Measurements from ENCODE around the gene CAMKK2. TPM values are rescaled to one million over a fixed set of nuclear protein-coding genes. Genes with fewer than 3 reads are reported as not detected.

CAMKK2 gene
- polyA plus RNA-seq, 1 donor from 2014 or later, result 29.2 TPM

GRCh38 chr12:121218588-121219352 lies 77.7 kb downstream of the CAMKK2 start:
- H3K4me3 ChIP-seq (ENCODE audit: low read length), result no peak overlapping the region
- H3K9me3 ChIP-seq (ENCODE audit: low read length), result no peaks in the 10 kb centered on the region
- no peak overlapping the region for H2AFZ ChIP-seq (ENCODE audit: low read depth, low read length)
- H3K9ac ChIP-seq (ENCODE audit: low read length), result no peak overlapping the region
- H3K27me3 ChIP-seq (ENCODE audit: insufficient read depth, low read depth, low read length), result no peaks in the 10 kb centered on the region
- H3K9me2 ChIP-seq (ENCODE audit: insufficient read depth, low read length), result no peaks in the 10 kb centered on the region
- no peak overlapping the region for H3K27ac ChIP-seq (ENCODE audit: low read length)
- H3K4me2 ChIP-seq (ENCODE audit: low read length), result no peak overlapping the region
- no peaks in the 10 kb centered on the region for H3K79me2 ChIP-seq (replicated peaks; ENCODE audit: insufficient read depth, low read length)
- no peaks in the 10 kb centered on the region for H4K20me1 ChIP-seq (ENCODE audit: insufficient read depth)
- no peaks in the 10 kb centered on the region for H3K36me3 ChIP-seq (ENCODE audit: insufficient read depth, low read length)
- TF ChIP-seq SMC3 (conservative IDR thresholded peaks at IDR 0.05; ENCODE audit: poor library complexity), result no peak
- TF ChIP-seq POLR2AphosphoS5 (IDR thresholded peaks at IDR 0.05), result no peak
- TF ChIP-seq REST (IDR thresholded peaks at IDR 0.05; ENCODE audit: borderline replicate concordance), result no peak
- no peak for TF ChIP-seq EP300 (conservative IDR thresholded peaks at IDR 0.05; ENCODE audit: poor library complexity, severe bottlenecking)
- no peak for TF ChIP-seq MXI1 (conservative IDR thresholded peaks at IDR 0.05; ENCODE audit: poor library complexity, severe bottlenecking)
- no peak for TF ChIP-seq CTCF (IDR thresholded peaks at IDR 0.05; ENCODE audit: poor library complexity, severe bottlenecking)
- TF ChIP-seq TAF1 (IDR thresholded peaks at IDR 0.05; ENCODE audit: low read depth), result no peak
- TF ChIP-seq EZH2 (IDR thresholded peaks at IDR 0.05; ENCODE audit: borderline replicate concordance, insufficient read depth, low read length, poor library complexity, severe bottlenecking), result no peak
- no peak for TF ChIP-seq RAD21 (conservative IDR thresholded peaks at IDR 0.05)
- H3F3A ChIP-seq (ENCODE audit: insufficient read depth, low read length, poor library complexity, severe bottlenecking), result no peaks in the 10 kb centered on the region

GRCh38 chr12:121217761-121218160 lies 78.7 kb downstream of the CAMKK2 start:
- H3K9me3 ChIP-seq (ENCODE audit: low read length), result no peaks in the 10 kb centered on the region
- H3K79me2 ChIP-seq (replicated peaks; ENCODE audit: insufficient read depth, low read length), result no peaks in the 10 kb centered on the region
- H4K20me1 ChIP-seq (ENCODE audit: insufficient read depth), result no peaks in the 10 kb centered on the region
- no peaks in the 10 kb centered on the region for H3K27me3 ChIP-seq (ENCODE audit: insufficient read depth, low read depth, low read length)
- no peaks in the 10 kb centered on the region for H3K36me3 ChIP-seq (ENCODE audit: insufficient read depth, low read length)
- no peak overlapping the region for H3K4me3 ChIP-seq (ENCODE audit: low read length)
- H3K4me2 ChIP-seq (ENCODE audit: low read length), result no peak overlapping the region
- H3K9ac ChIP-seq (ENCODE audit: low read length), result no peak overlapping the region
- H3K9me2 ChIP-seq (ENCODE audit: insufficient read depth, low read length), result no peaks in the 10 kb centered on the region
- no peak overlapping the region for H2AFZ ChIP-seq (ENCODE audit: low read depth, low read length)
- TF ChIP-seq TAF1 (IDR thresholded peaks at IDR 0.05; ENCODE audit: low read depth) (no peak), MXI1 (conservative IDR thresholded peaks at IDR 0.05; ENCODE audit: poor library complexity, severe bottlenecking) (no peak), RAD21 (conservative IDR thresholded peaks at IDR 0.05) (no peak), POLR2AphosphoS5 (IDR thresholded peaks at IDR 0.05) (no peak), REST (IDR thresholded peaks at IDR 0.05; ENCODE audit: borderline replicate concordance) (no peak), SMC3 (conservative IDR thresholded peaks at IDR 0.05; ENCODE audit: poor library complexity) (no peak), EZH2 (IDR thresholded peaks at IDR 0.05; ENCODE audit: borderline replicate concordance, insufficient read depth, low read length, poor library complexity, severe bottlenecking) (no peak), CTCF (IDR thresholded peaks at IDR 0.05; ENCODE audit: poor library complexity, severe bottlenecking) (no peak), EP300 (conservative IDR thresholded peaks at IDR 0.05; ENCODE audit: poor library complexity, severe bottlenecking) (no peak)
- no peak overlapping the region for H3K27ac ChIP-seq (ENCODE audit: low read length)
- H3F3A ChIP-seq (ENCODE audit: insufficient read depth, low read length, poor library complexity, severe bottlenecking), result no peaks in the 10 kb centered on the region
